Muscle layer of colon (tissue), 2 donors: ENCODE results near the gene FAM89B.
A peak's percentile ranks its signal among the peaks of the same experiment; 100 is the strongest.

Experiments
- H3K27ac ChIP-seq: one replicate; pipeline ENCODE4 v1.7.0; 2013; ENCODE audit warnings: low read depth, mild to moderate bottlenecking, low read length, moderate library complexity
- H3K27me3 ChIP-seq, 2 donors: one replicate each; pipeline ENCODE4 v1.7.0; 2013; ENCODE audit warnings: low read length in 2 of 2, mild to moderate bottlenecking in 2 of 2; ENCODE audit not compliant: insufficient read depth in 2 of 2, control insufficient read depth in 1 of 2
- H3K36me3 ChIP-seq: one replicate; pipeline ENCODE4 v1.7.0; 2013; ENCODE audit warnings: mild to moderate bottlenecking, low read length; ENCODE audit not compliant: insufficient read depth
- H3K4me1 ChIP-seq: one replicate; pipeline ENCODE4 v1.7.0; 2013; ENCODE audit warnings: mild to moderate bottlenecking, low read length; ENCODE audit not compliant: insufficient read depth
- H3K4me3 ChIP-seq, 2 donors: one replicate each; pipeline ENCODE4 v1.7.0; 2013; ENCODE audit warnings: low read length in 2 of 2, low read depth in 1 of 2, mild to moderate bottlenecking in 1 of 2, moderate library complexity in 1 of 2
- H3K9ac ChIP-seq: one replicate; pipeline ENCODE4 v1.7.0; 2013; ENCODE audit warnings: low read length
- H3K9me3 ChIP-seq: one replicate; pipeline ENCODE4 v1.7.0; 2013; ENCODE audit warnings: mild to moderate bottlenecking, low read length
- donor health status: abdominal sarcoma.
- donor health status: Adenocarcinoma of cecum.

The FAM89B gene

DNA sequence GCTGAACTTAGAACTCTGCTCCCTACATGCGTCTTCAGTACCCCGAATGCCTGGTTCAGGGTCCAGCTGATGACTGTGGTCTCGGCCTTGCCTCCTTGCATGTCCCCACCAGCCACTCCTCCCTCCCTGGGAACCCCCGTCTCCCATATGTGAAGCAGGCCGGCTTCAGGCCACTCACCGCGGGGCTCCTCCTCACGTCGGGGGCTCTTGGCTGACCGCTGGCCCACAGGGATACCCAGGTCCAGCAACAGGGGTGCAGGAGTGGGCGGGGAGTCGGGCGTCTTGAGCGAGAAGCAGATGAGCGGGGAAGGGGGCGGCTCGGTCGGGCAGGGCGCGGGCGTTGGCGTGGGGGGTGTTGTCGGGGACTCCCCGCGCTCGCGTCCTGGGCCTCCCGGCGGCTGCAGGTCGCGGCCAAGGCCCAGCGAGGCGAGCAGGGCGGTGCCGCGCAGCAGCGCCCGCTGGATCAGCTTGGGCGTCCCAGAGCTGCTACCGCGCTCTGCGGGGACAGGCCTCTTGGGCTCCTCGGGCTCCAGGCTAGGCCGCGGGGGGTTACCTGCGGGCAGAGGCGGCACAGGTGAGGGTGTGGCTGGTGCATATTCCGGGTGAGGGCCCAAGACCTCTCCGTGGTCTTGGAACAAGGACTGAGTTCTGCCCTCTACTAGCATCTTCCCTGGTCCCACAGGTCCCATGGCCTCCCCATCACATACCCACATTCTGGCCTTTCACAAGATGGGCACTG lies 27.0 kb downstream of the FAM89B start:
- H3K4me3 ChIP-seq: no peak overlapping the region
- no peaks in the 10 kb centered on the region for H3K27me3 ChIP-seq
- H3K27ac ChIP-seq: no peak overlapping the region
- peaks cover 4% of the 10 kb centered on the region for H3K4me1 ChIP-seq
- peaks cover 52% of the 10 kb centered on the region for H3K36me3 ChIP-seq
- no peaks in the 10 kb centered on the region for H3K9me3 ChIP-seq
- no peak overlapping the region for H3K9ac ChIP-seq

GRCh38 chr11:65599955-65600246 lies 27.6 kb downstream of the FAM89B start:
- Histone ChIP-seq H3K4me3 (no peak overlapping the region), H3K36me3 (peaks cover 55% of the 10 kb centered on the region), H3K27ac (no peak overlapping the region), H3K9me3 (no peaks in the 10 kb centered on the region), H3K4me1 (peaks cover 4% of the 10 kb centered on the region), H3K27me3 (no peaks in the 10 kb centered on the region), H3K9ac (no peak overlapping the region)

DNA sequence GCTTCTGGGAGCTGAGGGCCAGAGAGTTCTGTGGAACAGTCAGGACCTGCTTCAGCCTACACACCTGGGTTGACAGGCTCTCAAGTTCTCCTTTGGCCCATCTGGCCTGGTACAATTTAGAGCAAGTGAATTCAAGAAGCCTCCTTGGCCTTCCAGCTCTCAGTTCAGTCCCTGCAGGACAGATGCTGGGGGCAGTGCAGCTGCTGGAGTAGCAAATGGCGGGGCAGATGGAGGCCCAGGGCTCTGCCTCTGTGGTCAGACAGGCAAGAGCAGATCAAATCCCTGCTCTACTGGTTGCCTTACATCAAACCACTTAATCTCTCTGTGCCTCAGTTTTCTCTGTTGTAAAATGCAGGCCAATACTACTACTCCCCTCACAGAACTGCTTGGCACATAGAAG lies 31.9 kb downstream of the FAM89B start:
- Histone ChIP-seq H3K9me3 (no peaks in the 10 kb centered on the region), H3K36me3 (peaks cover 54% of the 10 kb centered on the region), H3K4me3 (no peak overlapping the region), H3K27me3 (no peaks in the 10 kb centered on the region), H3K4me1 (peaks cover 23% of the 10 kb centered on the region), H3K9ac (no peak overlapping the region), H3K27ac (no peak overlapping the region)

- H3K4me3 ChIP-seq: peak overlapping the region; percentile 30 to 52
- peaks cover 56% of the 10 kb centered on the region for H3K36me3 ChIP-seq
- H3K9me3 ChIP-seq: no peaks in the 10 kb centered on the region
- peak overlapping the region; percentile 84 for H3K27ac ChIP-seq
- H3K9ac ChIP-seq: peak overlapping the region; percentile 15
- peaks cover 40% of the 10 kb centered on the region for H3K4me1 ChIP-seq
- H3K27me3 ChIP-seq: no peaks in the 10 kb centered on the region
Observed at GRCh38 chr11:65606876-65607613, 34.7 kb downstream of the FAM89B start.

DNA sequence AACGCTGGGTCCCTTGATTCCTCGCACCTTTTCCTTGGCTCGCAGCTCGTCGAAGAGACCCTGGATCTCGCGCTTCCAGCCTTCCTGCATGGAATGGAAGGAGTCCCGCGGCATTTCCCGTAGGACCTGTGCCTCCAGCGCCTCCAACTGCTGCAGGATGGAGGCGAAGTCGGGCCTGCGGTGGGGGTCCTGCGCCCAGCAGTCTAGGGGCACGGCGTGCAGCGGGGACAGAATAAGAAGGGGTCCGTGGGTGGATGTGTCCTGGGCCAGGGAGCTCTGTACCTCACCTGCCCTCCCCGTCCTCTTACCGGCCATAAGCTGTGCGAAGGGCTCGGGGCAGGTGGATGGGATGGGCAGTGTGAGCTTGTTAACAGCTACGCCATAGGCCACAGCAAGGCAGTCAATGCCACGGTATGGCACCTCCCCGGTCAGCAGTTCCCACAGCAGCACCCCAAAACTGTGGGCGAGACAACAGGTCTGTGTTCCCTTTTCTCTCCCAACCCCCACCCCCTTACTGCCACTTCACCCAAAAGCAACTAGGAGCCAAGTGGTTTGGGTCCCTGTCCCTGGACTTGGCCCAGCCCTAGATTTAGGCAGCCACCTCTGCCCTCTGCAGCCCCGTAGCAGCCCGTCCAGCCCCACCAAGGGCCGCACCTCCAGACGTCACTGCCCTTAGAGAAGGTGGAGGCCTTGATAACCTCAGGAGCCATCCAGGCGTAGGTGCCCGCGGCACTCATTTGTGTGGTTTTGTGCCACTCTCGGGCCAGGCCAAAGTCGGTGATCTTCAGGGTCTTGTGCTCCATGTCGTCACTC lies 35.5 kb downstream of the FAM89B start:
- no peaks in the 10 kb centered on the region for H3K9me3 ChIP-seq
- H3K9ac ChIP-seq: no peak overlapping the region
- peak overlapping the region; percentile 84 for H3K27ac ChIP-seq
- peaks cover 59% of the 10 kb centered on the region for H3K36me3 ChIP-seq
- H3K4me3 ChIP-seq: peak overlapping the region; percentile 30 to 52
- H3K4me1 ChIP-seq: peaks cover 47% of the 10 kb centered on the region
- no peaks in the 10 kb centered on the region for H3K27me3 ChIP-seq

- peaks cover 46% of the 10 kb centered on the region for H3K36me3 ChIP-seq
- H3K9me3 ChIP-seq: no peaks in the 10 kb centered on the region
- no peaks in the 10 kb centered on the region for H3K27me3 ChIP-seq
- no peak overlapping the region for H3K27ac ChIP-seq
- H3K4me1 ChIP-seq: peaks cover 53% of the 10 kb centered on the region
- H3K9ac ChIP-seq: no peak overlapping the region
- H3K4me3 ChIP-seq: no peak overlapping the region
Observed at GRCh38 chr11:65609229-65609628, 36.9 kb downstream of the FAM89B start.

DNA sequence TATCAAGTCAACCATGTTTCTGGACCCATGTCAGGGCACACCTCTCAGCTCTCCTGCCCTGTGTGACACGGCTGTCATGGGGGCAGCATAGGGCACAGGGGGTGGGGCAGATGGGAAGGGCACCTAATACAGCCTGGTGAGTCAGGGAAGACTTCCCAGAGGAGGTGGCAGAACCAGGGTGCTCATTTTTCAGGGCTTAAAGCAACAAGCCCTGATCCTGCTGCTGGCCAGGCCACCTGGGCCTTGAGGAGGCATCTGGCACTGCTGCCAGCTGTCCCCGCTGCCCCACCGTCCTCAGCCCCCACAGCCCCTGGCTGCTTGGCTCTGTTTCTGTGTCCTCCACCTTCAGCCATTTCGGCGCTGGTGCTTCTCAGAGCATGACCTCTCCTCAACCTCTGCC lies 37.3 kb downstream of the FAM89B start:
- H3K9ac ChIP-seq: no peak overlapping the region
- H3K27me3 ChIP-seq: no peaks in the 10 kb centered on the region
- H3K4me3 ChIP-seq: no peak overlapping the region
- H3K36me3 ChIP-seq: peaks cover 43% of the 10 kb centered on the region
- H3K27ac ChIP-seq: peak overlapping the region; percentile 14
- no peaks in the 10 kb centered on the region for H3K9me3 ChIP-seq
- H3K4me1 ChIP-seq: peaks cover 53% of the 10 kb centered on the region

- H3K27me3 ChIP-seq: no peaks in the 10 kb centered on the region
- H3K36me3 ChIP-seq: peaks cover 36% of the 10 kb centered on the region
- peak overlapping the region; percentile 14 for H3K27ac ChIP-seq
- peak overlapping the region in 1 of 2 donors; percentile 2 for H3K4me3 ChIP-seq
- peaks cover 53% of the 10 kb centered on the region for H3K4me1 ChIP-seq
- H3K9ac ChIP-seq: peak overlapping the region; percentile 20
- no peaks in the 10 kb centered on the region for H3K9me3 ChIP-seq
Observed at GRCh38 chr11:65610404-65610803, 38.1 kb downstream of the FAM89B start.

DNA sequence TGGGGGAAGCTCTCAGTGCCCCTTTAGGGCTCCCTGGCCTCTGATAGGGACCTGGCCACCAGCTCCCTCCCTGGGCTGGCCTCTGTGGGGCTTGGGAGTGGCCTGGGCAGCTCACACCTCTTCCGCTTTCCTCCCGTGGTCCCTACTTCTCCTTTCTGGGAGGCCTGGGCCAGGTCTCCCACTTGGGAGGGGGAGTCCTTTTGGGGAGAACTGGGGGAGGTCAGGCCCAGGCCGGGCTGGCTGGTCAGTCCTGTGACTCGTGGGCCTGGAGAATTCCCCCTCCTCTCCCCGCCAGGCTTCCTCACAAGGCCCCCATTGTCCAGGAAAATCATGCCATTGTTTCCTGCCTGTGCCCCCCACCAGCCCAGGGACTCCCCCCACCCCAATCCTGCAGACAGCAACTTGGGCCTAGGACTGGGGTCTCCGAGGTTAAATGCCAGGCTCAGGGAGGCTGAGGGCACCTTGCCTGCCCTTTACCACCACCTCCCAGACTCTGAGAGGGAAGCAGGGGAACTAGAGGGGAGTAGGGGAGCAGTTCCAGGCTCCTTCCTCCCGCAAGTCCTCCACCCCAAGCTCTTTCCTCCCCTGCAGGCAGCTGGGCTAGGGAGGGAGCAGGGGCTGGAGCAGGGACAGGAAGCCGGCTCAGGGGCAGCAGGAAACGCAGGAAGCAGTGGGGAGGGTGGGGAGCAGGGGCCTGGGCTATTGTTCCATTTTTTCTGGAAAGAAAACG lies 38.9 kb downstream of the FAM89B start:
- Histone ChIP-seq H3K9me3 (no peaks in the 10 kb centered on the region), H3K27me3 (no peaks in the 10 kb centered on the region), H3K36me3 (peaks cover 28% of the 10 kb centered on the region), H3K4me3 (peak overlapping the region in 1 of 2 donors; percentile 69), H3K9ac (peak overlapping the region; percentile 20), H3K4me1 (peaks cover 52% of the 10 kb centered on the region), H3K27ac (peak overlapping the region; percentile 21)

DNA sequence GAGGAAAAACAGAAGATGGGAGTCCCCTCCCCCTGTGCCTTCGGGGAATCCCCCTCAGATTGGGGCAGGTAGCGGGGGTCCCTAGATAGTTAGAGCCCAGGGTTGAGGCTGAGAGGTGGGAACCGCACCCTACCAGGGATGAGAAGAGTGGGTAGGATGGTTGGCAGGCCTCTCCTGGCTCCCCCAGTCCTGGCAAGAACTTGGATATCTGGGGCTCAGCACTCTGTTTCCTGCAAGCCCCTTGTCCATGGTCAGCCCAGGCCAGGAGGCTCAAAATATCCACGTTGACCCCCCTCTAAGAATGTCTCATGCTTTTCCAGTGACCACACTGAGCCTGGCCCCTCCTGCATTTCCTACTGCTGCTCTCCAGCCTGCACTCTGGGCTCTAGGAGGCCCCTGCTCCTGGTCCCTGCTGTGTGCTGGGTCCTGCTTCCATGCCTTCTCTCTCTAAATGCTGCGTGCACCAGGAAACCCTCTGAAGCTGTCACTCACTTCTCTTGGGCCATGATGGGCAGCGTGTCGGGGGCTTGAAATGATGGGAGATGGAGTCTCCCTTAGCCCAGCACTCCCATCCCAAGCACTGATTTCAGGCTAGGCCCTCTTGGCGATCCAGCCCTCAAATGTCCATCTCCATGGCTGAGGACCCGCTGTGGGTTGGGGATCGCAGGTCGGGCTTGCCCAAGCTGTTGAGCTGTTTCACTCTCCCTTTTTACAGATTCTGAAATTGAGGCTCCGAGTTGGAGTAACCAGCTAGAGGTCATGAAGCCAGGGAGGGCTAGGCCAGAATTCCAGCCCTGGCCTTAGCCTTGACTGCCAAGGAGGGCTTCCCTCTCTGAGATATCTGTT lies 39.6 kb downstream of the FAM89B start:
- no peaks in the 10 kb centered on the region for H3K27me3 ChIP-seq
- H3K9ac ChIP-seq: peak overlapping the region; percentile 34
- no peaks in the 10 kb centered on the region for H3K9me3 ChIP-seq
- peak overlapping the region in 1 of 2 donors; percentile 69 for H3K4me3 ChIP-seq
- peaks cover 53% of the 10 kb centered on the region for H3K4me1 ChIP-seq
- H3K36me3 ChIP-seq: peaks cover 31% of the 10 kb centered on the region
- H3K27ac ChIP-seq: peak overlapping the region; percentile 96
